ENCODE measurements around the gene RASSF8.
"Not testable (repeated sequence)": the region's sequence is repeated elsewhere in the genome, so short reads cannot be mapped to it uniquely, and the experiment has no call there.

RASSF8 gene

GRCh38 chr12:26030371-26030770 lies 71.9 kb downstream of the RASSF8 start:
- DNase-seq: no peak

DNA sequence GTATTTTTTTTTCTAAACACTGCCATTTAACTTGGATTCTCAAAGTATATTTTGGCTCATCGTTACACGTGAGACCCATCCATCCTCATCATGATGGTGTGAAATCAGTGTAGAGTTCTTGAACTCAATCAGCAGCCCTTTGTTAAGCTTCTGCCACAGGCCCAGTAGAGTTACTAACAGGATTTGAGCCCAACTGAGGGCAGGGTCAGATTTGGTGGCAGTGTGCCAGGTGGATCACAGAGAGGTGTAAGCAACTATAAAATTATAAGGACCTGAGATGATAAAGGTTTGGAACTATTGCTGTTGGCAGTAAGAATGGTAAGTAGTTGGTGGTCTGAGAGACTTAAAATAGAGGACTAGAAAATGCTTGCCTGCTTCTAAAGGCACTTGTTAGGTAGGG lies 72.8 kb downstream of the RASSF8 start:
- DNase-seq: no peak

DNA sequence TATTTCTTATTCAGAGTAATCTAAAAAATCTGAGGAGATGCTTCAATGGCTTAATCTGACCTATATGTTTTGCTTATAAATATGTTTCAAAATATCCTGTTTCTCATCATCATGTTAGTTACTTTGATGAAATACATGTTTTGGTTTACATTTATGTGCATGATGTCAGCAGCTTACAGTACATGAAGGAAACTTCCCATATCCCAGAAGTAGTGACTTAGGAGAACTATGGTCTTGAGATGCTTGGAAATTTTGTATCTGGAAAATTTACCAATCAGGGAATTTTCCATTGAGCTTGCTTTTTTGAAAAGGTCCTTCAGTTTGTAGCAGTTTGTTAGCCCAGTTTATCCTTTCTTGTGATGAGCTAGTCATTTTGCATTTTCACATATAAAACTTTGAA lies 73.3 kb downstream of the RASSF8 start:
- no peak for DNase-seq

DNA sequence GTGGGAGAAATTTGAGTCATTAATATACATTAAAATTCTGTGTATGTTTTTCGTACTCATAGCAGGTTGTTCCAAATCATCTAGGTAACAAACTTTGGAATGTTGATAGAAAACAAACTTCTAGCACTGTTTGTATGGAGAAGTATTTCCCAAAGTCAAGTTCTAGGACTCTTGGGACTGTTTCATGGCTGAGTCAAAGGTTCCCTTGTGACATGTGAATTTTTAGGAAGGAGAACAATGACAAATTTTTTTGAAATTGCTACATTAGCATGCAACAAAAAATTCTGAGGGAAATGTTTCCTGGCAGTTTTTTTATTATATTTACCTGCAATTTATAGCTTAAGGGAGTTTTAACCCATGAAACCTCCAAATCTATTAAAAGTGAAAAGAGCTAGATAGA lies 73.8 kb downstream of the RASSF8 start:
- DNase-seq: no peak

- no peak for DNase-seq
These were observed 74.3 kb downstream of the RASSF8 start for GRCh38 chr12:26032719-26033241.

DNA sequence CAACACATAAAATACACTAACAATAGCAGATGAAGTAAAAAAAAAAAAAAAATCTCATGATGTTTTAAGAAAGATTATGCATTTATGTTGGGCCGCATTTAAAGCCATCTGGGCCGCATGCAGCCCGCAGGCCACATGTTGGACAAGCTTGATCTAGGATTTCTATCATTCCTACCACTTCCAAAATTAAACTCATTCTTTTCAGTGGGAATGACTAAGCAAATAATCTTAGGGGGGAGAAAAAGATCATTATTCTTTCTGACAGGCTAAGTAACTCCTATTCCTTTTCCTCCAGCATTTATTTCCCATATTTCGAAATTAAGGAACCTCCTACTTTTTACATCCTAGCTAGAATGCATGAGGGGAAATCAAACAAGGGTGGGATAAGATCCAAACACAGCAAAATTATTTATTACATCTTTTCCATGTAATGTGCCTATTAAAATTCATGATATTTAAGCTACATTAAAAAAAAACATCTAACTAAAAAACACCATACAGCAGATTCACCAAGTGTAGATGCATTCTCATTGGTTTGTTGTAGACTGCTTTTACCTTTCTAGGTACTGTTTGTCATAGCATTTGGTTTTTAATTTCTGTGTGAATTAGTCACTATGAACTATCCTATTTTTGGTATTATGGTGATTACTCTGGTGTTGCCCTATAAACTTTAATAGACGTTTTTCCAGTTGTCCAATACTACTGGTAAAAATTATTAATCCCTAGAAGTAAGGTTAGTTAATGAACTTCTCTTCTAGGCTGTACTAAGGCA lies 76.1 kb downstream of the RASSF8 start:
- no peak for DNase-seq

GRCh38 chr12:26036877-26037276 lies 78.4 kb downstream of the RASSF8 start:
- no peak for DNase-seq

DNA sequence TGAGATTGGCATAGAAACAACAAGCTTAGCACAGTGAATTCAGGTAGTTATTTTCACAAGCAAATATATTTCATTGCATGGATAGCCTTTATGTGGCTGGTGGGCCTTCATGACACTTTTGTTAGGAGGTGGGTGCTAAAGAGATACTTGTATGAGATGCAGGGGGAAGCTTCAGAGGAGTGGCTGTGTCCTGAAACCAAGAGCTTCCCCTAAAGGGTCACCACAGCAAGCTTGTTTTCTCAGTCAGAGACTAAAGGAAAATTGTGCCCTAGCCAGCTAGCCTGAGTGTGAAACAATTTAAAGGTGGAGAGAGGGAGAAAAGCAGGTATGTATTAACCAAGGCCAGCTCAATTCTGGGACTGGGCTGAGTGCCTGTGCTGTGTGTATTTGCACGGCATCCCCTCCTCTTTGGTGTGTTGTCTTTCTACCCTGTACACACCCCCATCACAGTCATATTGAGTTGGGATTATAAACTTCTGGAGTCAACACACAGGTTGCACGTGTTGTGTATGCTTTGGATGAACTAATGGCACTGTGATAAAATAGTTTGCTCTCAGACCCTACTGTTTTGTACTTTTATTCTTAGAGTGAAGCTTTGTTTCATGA lies 79.2 kb downstream of the RASSF8 start:
- no peak for DNase-seq

GRCh38 chr12:26042645-26043044 lies 84.2 kb downstream of the RASSF8 start:
- DNase-seq: no peak

DNA sequence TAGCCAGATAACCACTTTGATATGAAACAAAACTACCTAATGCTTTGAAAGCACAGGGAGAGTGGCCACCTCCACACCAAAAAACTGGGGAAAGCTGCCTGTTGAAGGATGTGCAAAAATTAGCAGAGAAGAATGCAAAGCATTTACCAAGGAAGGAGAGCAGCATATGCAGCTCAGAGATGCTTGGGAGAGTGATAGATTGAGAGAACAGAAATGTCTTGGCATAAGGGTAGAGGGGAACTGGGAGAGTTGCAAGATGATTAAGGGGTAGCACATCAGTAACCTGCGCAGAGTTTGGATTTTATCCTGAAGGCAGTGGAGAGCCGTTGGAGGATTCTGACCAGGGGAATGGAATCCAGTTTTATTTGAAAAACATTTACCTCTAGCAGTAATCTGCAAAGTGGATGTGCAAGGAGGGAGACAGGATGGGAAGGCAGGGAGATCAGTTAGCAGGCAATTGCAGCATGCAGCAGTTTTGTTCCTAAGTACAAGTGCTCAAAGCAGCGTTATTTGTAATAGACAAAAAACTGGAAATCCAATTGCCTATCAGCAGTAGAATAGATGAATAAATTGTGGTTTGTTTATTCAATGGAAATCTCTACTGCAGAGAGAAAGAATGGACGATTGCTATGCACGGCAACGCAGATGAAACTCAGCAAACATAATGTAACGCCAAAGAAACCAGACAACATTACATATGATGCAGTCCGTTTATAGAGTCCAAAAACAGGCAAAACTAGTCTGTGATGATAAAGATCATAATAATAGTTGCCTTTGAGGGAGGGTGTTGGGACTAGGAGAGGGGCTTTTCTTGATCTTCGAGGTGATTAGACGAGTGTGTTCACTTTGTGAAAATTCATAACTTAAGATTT lies 84.9 kb downstream of the RASSF8 start:
- no peak for DNase-seq

GRCh38 chr12:26044007-26044394 lies 85.5 kb downstream of the RASSF8 start:
- no peak for DNase-seq

DNA sequence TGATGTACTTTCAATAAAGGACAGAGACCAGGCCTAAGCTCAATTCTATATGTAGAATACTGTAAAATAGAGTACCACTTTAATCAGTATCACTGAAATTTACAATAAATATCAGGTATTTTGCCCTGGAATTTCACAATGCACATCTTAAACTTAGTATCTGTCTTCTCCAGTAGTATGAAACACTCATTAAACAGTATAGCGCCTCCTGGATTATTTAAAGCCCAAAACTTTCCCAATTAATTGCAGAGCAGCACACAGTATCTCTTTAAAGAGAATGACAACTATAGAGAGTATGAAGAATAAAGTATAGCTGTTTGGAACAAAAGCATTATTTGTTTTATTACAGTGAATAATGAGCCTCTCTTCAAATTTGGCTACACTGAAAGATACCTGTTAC lies 86.1 kb downstream of the RASSF8 start:
- no peak for DNase-seq

GRCh38 chr12:26046203-26046602 lies 87.7 kb downstream of the RASSF8 start:
- DNase-seq: no peak

DNA sequence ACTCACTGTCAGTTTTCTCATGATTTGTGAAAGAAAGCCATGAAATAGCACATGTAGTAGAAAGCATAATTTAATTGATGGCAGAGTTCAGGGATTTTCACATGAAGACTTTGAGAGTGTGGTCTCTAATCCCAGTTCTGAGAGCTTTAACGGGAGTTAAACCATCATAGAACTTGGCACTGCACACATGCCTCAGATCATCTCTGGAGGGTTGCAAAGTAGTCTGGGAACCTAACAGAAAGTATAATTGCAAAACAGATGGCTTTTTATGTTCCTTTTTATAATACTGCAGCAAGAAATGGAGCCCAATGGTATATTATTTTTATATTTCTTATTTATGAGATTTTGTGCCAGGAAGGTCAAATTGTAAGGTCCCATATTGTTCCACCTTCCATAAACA lies 88.4 kb downstream of the RASSF8 start:
- no peak for DNase-seq

GRCh38 chr12:26047401-26048226 lies 89.1 kb downstream of the RASSF8 start:
- no peak for DNase-seq

- DNase-seq: no peak
These were observed 94.2 kb downstream of the RASSF8 start for GRCh38 chr12:26052652-26053051.

- DNase-seq: no peak
These were observed 95.9 kb downstream of the RASSF8 start for GRCh38 chr12:26054383-26054782.

DNA sequence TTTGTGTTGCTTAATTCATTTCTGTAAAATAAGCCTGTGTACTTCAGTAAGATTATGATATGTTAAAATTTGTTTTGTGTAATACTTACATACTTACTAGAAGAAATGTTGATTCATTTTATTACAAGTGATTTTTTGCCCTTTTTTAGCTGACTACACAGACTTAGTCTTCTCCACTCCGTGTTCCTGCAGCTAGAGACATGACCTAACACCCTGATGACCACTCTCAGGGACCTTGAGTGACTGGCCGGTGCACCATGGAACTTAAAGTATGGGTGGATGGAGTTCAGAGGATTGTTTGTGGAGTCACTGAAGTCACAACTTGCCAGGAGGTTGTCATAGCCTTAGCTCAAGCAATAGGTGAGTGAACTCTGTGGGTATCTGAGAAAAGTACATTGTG lies 96.6 kb downstream of the RASSF8 start:
- DNase-seq: no peak

DNA sequence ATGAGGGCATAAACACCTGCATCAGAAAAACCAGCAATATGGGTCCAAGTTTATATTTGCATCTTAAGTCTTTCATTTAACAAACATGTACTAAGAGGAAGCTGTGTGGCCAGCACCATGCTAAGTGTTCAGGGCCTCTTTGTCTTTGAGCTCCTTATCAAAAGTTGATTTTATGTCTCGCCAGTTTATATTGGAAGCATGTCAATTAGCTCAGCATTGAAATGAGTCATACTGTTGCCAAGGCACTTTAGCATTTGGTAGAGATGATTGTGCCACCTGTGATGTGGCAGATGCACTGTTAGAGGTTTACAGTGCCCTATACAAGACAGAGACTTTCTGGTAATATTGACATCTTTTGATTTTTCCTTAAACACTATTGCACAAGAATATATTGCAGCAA lies 97.9 kb downstream of the RASSF8 start:
- no peak for DNase-seq

GRCh38 chr12:26057271-26057670 lies 98.8 kb downstream of the RASSF8 start:
- not testable (repeated sequence) for DNase-seq

GRCh38 chr12:26058308-26058707 lies 99.8 kb downstream of the RASSF8 start:
- DNase-seq: no peak

DNA sequence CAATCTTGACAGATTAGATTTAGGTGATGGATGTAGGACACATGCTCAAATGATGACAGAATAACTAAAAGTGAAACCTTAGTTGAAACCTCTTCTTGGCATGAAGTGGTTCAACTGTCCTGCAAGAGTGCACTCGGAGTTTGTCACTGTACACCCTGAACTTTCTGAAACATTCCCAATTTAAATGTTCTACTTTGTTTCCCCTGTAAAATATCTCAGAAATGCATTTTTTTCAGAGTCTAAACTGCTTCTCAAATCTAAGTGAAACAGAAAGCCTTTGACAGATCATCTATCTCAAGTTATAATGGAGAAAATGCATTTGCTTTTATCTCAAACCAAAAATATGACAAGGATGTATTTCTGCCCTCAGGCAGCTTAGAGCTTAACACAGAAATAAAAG lies 100.3 kb downstream of the RASSF8 start:
- DNase-seq: no peak

DNA sequence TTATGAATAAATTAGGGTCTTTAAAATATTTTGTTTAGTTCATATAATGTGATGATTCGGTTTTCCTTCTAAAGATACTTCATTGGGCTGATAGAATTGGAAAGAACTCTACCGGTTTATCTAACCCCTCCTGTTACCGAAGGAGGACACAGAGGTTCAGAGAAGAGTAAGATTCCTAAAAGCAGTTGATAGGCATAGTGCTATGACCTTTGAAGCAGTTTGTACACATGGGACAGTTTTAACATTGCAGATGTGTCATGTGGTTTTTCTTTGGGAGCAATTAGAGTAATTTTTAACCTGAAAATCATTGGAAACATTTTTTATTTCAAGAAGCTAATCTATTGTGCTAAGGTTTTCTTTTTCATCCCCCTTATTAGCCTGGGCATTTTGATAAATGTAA lies 103.5 kb downstream of the RASSF8 start:
- DNase-seq: no peak
